Calu3 (cell line): ENCODE measurements around the gene PROCR. TPM values are rescaled to one million over a fixed set of nuclear protein-coding genes. Genes with fewer than 3 reads are reported as not detected.
"Not testable (repeated sequence)": the region's sequence is repeated elsewhere in the genome, so short reads cannot be mapped to it uniquely, and the experiment has no call there.

Experiments used
- BruUV-seq: library from RNA; stranded (reverse); fragments of 400-500 nt; replicated peaks from 2 replicates; lab custom pipeline; 2021; lab: Mats Ljungman, UMichigan
- CTCF ChIA-PET: fragments of 300-600 bp; sonication (Branson Sonifier 250); formaldehyde crosslinking; loops from one replicate; lab custom pipeline; 2022; ENCODE audit warnings: antibody characterized with exemption; lab: Charles Lee
- DNase-seq: peaks from one replicate; pipeline ENCODE4 v3.0.0; 2022
- H3K27ac Mint-ChIP-seq: one replicate; pipeline ENCODE4 v1.8.0; 2022; ENCODE audit warnings: mixed read lengths; ENCODE audit not compliant: unreplicated experiment
- H3K27me3 Mint-ChIP-seq: one replicate; pipeline ENCODE4 v1.8.0; 2022; ENCODE audit warnings: mixed read lengths; ENCODE audit not compliant: unreplicated experiment
- H3K36me3 Mint-ChIP-seq: one replicate; pipeline ENCODE4 v1.8.0; 2022; ENCODE audit warnings: mild to moderate bottlenecking, moderate library complexity, mixed read lengths; ENCODE audit not compliant: insufficient read depth, unreplicated experiment
- H3K4me1 Mint-ChIP-seq: one replicate; pipeline ENCODE4 v1.8.0; 2022; ENCODE audit warnings: mild to moderate bottlenecking, low read depth, mixed read lengths; ENCODE audit not compliant: unreplicated experiment
- H3K4me3 Mint-ChIP-seq: one replicate; pipeline ENCODE4 v1.8.0; 2022; ENCODE audit warnings: mild to moderate bottlenecking, low read depth, moderate library complexity, mixed read lengths; ENCODE audit not compliant: unreplicated experiment
- H3K9me3 Mint-ChIP-seq: one replicate; pipeline ENCODE4 v1.8.0; 2022; ENCODE audit warnings: low read depth, mixed read lengths; ENCODE audit not compliant: unreplicated experiment
- CTCF ChIP-seq: fragments of 200-600 bp; IDR thresholded peaks from one replicate; pipeline ENCODE4 v1.8.0; 2022; ENCODE audit warnings: antibody characterized with exemption; ENCODE audit not compliant: unreplicated experiment
- intact Hi-C: fragments of 100-400 bp; cut with micrococcal nuclease; formaldehyde crosslinking; loops from one replicate; pipeline ENCODE4 v1.10.0; 2022; ENCODE audit not compliant: unreplicated experiment
- total RNA-seq: library from RNA; stranded (reverse); gene quantifications from 2 replicates; pipeline ENCODE4 v1.2.3, GENCODE V29; 2022

Gene PROCR
- total RNA-seq, 1 experiment from 2014 or later = 9.7 TPM

GRCh38 chr20:35151736-35152135 lies 20.1 kb upstream of the PROCR start:
- no peak overlapping the region for H3K4me3 Mint-ChIP-seq
- CTCF ChIA-PET = interaction anchor here (0.6 kb wide), 1 partner anchor 233 kb away, joined by 4 read pairs; no protein-coding TSS in a partner anchor
- H3K9me3 Mint-ChIP-seq = no peaks in the 10 kb centered on the region
- no peak for TF ChIP-seq CTCF
- H3K4me1 Mint-ChIP-seq = peaks cover 15% of the 10 kb centered on the region
- intact Hi-C loops = no loop called here
- no peaks in the 10 kb centered on the region for H3K27me3 Mint-ChIP-seq
- H3K27ac Mint-ChIP-seq = no peak overlapping the region
- BruUV-seq = no TSS peak
- DNase-seq = no peak
- H3K36me3 Mint-ChIP-seq = peaks cover 16% of the 10 kb centered on the region

DNA sequence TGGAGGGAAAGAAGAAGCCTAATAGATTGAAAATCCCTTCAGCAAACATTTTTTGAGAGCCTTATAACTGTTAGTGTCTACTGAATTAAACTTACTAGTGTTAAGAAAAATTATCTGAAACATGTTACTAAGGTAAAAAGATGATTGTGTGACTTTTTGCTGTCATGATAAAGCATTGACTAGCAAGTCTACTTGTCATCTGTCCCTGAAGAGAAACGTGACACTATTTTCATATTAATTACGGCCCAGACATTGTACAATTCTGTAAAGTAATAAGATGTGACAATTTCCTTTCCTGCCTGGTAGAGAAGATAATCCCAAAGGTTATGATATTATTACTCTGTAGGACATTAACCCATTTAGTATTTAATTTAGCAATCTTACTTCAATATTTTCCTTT lies 15.9 kb upstream of the PROCR start:
- CTCF ChIA-PET = no interaction called here
- DNase-seq = no peak
- Mint-ChIP-seq H3K4me3 (no peak overlapping the region), H3K9me3 (no peaks in the 10 kb centered on the region), H3K4me1 (no peaks in the 10 kb centered on the region), H3K27me3 (no peaks in the 10 kb centered on the region), H3K36me3 (no peaks in the 10 kb centered on the region), H3K27ac (no peak overlapping the region)
- no peak for TF ChIP-seq CTCF
- BruUV-seq = no TSS peak
- intact Hi-C loops = no loop called here

- Mint-ChIP-seq H3K36me3 (no peaks in the 10 kb centered on the region), H3K4me3 (no peak overlapping the region), H3K4me1 (no peaks in the 10 kb centered on the region), H3K9me3 (no peaks in the 10 kb centered on the region), H3K27me3 (no peaks in the 10 kb centered on the region), H3K27ac (no peak overlapping the region)
- BruUV-seq = no TSS peak
- TF ChIP-seq CTCF = no peak
- no peak for DNase-seq
- CTCF ChIA-PET = interaction anchor here (0.6 kb wide), 1 partner anchor 107 kb away, joined by 3 read pairs; no protein-coding TSS in a partner anchor
- intact Hi-C loops = no loop called here
These were observed 14.9 kb upstream of the PROCR start for GRCh38 chr20:35156978-35157377.

GRCh38 chr20:35160341-35160740 lies 11.5 kb upstream of the PROCR start:
- H3K27ac Mint-ChIP-seq, intact Hi-C loops, H3K4me3 Mint-ChIP-seq, H3K9me3 Mint-ChIP-seq, H3K36me3 Mint-ChIP-seq, BruUV-seq, DNase-seq, H3K4me1 Mint-ChIP-seq: not testable (repeated sequence)
- CTCF ChIA-PET = interaction anchor here (0.6 to 1.1 kb wide), 2 partner anchors 15 to 19 kb away, joined by 3 read pairs; no protein-coding TSS in a partner anchor
- H3K27me3 Mint-ChIP-seq = peaks cover 18% of the 10 kb centered on the region

DNA sequence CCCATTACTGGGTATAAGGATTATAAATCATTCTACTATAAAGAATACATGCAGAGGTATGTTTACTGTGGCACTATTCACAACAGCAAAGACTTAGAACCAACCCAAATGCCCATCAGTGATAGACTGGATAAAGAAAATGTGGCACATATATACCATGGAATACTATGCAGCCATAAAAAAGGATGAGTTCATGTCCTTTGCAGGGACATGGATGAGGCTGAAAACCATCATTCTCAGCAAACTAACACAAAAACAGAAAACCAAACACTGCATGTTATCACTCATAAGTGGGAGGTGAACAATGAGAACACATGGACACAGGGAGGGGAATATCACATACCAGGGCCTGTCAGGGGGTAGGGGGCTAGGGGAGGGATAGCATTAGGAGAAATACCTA lies 7.3 kb upstream of the PROCR start:
- H3K4me1 Mint-ChIP-seq, DNase-seq, H3K4me3 Mint-ChIP-seq, H3K27ac Mint-ChIP-seq, H3K36me3 Mint-ChIP-seq, H3K9me3 Mint-ChIP-seq, intact Hi-C loops, BruUV-seq: not testable (repeated sequence)
- peaks cover 18% of the 10 kb centered on the region for H3K27me3 Mint-ChIP-seq
- CTCF ChIA-PET = interaction anchor here (2.1 kb wide), 1 partner anchor 29 kb away, joined by 4 read pairs; no protein-coding TSS in a partner anchor
